AG04450 (cell line): ENCODE measurements around the gene DDT. TPM values are rescaled to one million over a fixed set of nuclear protein-coding genes. Genes with fewer than 3 reads are reported as not detected.

Experiments
- polyA plus RNA-seq: library from polyadenylated mRNA; depleted of rRNA; stranded (reverse); fragments of >200 nt; gene quantifications from 2 replicates; pipeline ENCODE4 v1.2.3, GENCODE V29; 2011; rRNA removed

The DDT gene
- polyA plus RNA-seq, 1 experiment = 91.4 TPM

Other genes starting within 250 kb of the DDT start
- gene ZNF70, start 223.3 kb downstream of the DDT start, polyA plus RNA-seq = 1.6 and 2.8 TPM in 2 replicates
- gene VPREB3, start 220.0 kb downstream of the DDT start, polyA plus RNA-seq = not detected in 2 replicates
- 2.1 and 2.9 TPM in 2 replicates for gene C22orf15, start 211.5 kb downstream of the DDT start, polyA plus RNA-seq
- 10.1 and 16.9 TPM in 2 replicates for gene CHCHD10, start 206.5 kb downstream of the DDT start, polyA plus RNA-seq
- gene MMP11, start 201.6 kb downstream of the DDT start, polyA plus RNA-seq = 5.7 and 9.0 TPM in 2 replicates
- gene SMARCB1, start 187.5 kb downstream of the DDT start, polyA plus RNA-seq = 155 and 180 TPM in 2 replicates
- gene DERL3, start 135.4 kb downstream of the DDT start, polyA plus RNA-seq = 0.19 and 0.27 TPM in 2 replicates
- gene SLC2A11, start 116.6 kb downstream of the DDT start, polyA plus RNA-seq = 7.2 and 7.5 TPM in 2 replicates
- gene MIF, start 80.1 kb downstream of the DDT start, polyA plus RNA-seq = 154 and 186 TPM in 2 replicates
- gene GSTT2B, start 13.2 kb downstream of the DDT start, polyA plus RNA-seq = 33.1 and 39.7 TPM in 2 replicates
- 0.78 and 1.1 TPM in 2 replicates for gene DDTL, start 7.6 kb downstream of the DDT start, polyA plus RNA-seq
- 1.1 and 1.3 TPM in 2 replicates for gene GSTT2, start 5.7 kb upstream of the DDT start, polyA plus RNA-seq
- gene GSTT4, start 31.0 kb upstream of the DDT start, polyA plus RNA-seq = not detected in 2 replicates
- 6.3 and 14.5 TPM in 2 replicates for gene CABIN1, start 36.9 kb upstream of the DDT start, polyA plus RNA-seq
- 0.63 and 1.1 TPM in 2 replicates for gene SUSD2, start 207.0 kb upstream of the DDT start, polyA plus RNA-seq